Kidney (tissue), 14 donors: ENCODE data around the gene CLK3. TPM values are rescaled to one million over a fixed set of nuclear protein-coding genes. Genes with fewer than 3 reads are reported as not detected.

Source experiments
- DNase-seq, 5 donors: peaks; one replicate each; pipeline ENCODE4 v3.0.0-alpha.2; 2013 to 2020
- FAIRE-seq: peaks from 2 replicates; lab custom pipeline; 2012; peaks lifted over from hg19 to GRCh38; lab: Jason Lieb, UNC
- H3K27ac ChIP-seq, 2 donors: one replicate each; pipeline ENCODE4 v1.7.0; 2013; ENCODE audit warnings: low read depth in 2 of 2, low read length in 2 of 2, inconsistent platforms in 1 of 2
- H3K27me3 ChIP-seq: one replicate; pipeline ENCODE4 v1.7.1; 2013; ENCODE audit warnings: low read length, inconsistent platforms; ENCODE audit not compliant: control insufficient read depth, insufficient read depth
- H3K36me3 ChIP-seq, 3 donors: one replicate each; pipeline versions ENCODE4 v1.7.0 to v1.7.1; 2013; ENCODE audit warnings: low read length in 3 of 3, control low read depth in 1 of 3, inconsistent platforms in 1 of 3; ENCODE audit not compliant: insufficient read depth in 3 of 3, control insufficient read depth in 2 of 3
- H3K4me1 ChIP-seq, 3 donors: one replicate each; pipeline versions ENCODE4 v1.7.0 to v1.7.1; 2013; ENCODE audit warnings: low read length in 3 of 3, inconsistent platforms in 1 of 3, low read depth in 1 of 3; ENCODE audit not compliant: control insufficient read depth in 2 of 3, insufficient read depth in 2 of 3
- H3K4me3 ChIP-seq, 3 donors: one replicate each; pipeline versions ENCODE4 v1.7.0 to v1.8.1; 2013; ENCODE audit warnings: low read length in 3 of 3, control low read depth in 1 of 3, inconsistent platforms in 1 of 3
- H3K9ac ChIP-seq, 3 donors: one replicate each; pipeline versions ENCODE4 v1.7.0 to v1.7.1; 2013; ENCODE audit warnings: low read length in 3 of 3, control low read depth in 1 of 3, inconsistent platforms in 1 of 3
- H3K9me3 ChIP-seq, 3 donors: one replicate each; pipeline versions ENCODE4 v1.7.0 to v1.7.1; 2013; ENCODE audit warnings: low read length in 3 of 3, control low read depth in 1 of 3, inconsistent platforms in 1 of 3; ENCODE audit not compliant: control insufficient read depth in 2 of 3, insufficient read depth in 1 of 3
- intact Hi-C: fragments of 100-400 bp; cut with DNase I; formaldehyde crosslinking; loops from one replicate; pipeline ENCODE4 v1.11.1; 2022
- polyA plus RNA-seq: library from polyadenylated mRNA; stranded (reverse); fragments of 350-450 nt; fragmentation: Illumina TruSeq; extraction: RNeasy Lipid Tissue Mini Kit (QIAGEN cat#74804); gene quantifications from one replicate; pipeline ENCODE4 v1.2.3, GENCODE V29; 2014; ENCODE audit warnings: low read depth, low replicate concordance; ENCODE audit not compliant: insufficient read depth
- total RNA-seq: library from RNA; stranded (reverse); fragmentation: NEBNext Ultra II Directional; extraction: Animal tissue kit (Norgen Biotek cat#: 25700); gene quantifications from one replicate; pipeline ENCODE4 v1.2.1, GENCODE V29; 2021
- TF ChIP-seq, protein P1 (sequence below): IDR thresholded peaks from 3 replicates; pipeline ENCODE4 v1.5.1; 2012; ENCODE audit warnings: mild to moderate bottlenecking, moderate library complexity, borderline replicate concordance; ENCODE audit not compliant: insufficient read depth; ENCODE audit errors: extremely low read depth
- donor health status: control.
- donor health status: control.
- donor health status: control.
- donor health status: control.
- donor health status: control.
- donor health status: DM: yes; HTN: yes; CAD: no.
- donor health status: Normal renal cell carcinoma (clear cell type).

CLK3 gene
- total and polyA plus RNA-seq, 2 donors from 2014 or later = 54.1 to 66.3 TPM

DNA sequence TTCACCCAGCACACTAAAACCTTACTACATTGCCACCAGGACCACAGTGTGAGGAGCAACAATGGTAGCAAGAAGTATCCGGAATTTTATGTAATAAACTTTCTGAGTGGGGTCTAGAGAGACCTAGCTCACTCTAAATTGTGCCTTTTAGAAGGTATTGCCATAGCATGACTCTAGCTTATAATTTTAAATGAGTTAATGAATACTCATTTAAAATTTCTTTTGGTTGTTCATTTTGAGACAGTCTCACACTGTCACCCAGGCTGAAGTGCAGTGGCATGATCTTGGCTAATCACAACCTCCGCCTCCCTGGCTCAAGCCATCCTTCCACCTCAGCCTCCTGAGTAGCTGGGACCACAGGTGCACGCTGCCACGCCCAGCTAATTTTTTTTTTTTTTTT, 54.0 kb downstream of the CLK3 start:
- no peak overlapping the region for H3K9ac ChIP-seq
- H3K4me1 ChIP-seq = peaks cover 0 to 2% (median 0%) of the 10 kb centered on the region in 3 donors
- no peaks in the 10 kb centered on the region for H3K27me3 ChIP-seq
- TF ChIP-seq, protein P1, sequence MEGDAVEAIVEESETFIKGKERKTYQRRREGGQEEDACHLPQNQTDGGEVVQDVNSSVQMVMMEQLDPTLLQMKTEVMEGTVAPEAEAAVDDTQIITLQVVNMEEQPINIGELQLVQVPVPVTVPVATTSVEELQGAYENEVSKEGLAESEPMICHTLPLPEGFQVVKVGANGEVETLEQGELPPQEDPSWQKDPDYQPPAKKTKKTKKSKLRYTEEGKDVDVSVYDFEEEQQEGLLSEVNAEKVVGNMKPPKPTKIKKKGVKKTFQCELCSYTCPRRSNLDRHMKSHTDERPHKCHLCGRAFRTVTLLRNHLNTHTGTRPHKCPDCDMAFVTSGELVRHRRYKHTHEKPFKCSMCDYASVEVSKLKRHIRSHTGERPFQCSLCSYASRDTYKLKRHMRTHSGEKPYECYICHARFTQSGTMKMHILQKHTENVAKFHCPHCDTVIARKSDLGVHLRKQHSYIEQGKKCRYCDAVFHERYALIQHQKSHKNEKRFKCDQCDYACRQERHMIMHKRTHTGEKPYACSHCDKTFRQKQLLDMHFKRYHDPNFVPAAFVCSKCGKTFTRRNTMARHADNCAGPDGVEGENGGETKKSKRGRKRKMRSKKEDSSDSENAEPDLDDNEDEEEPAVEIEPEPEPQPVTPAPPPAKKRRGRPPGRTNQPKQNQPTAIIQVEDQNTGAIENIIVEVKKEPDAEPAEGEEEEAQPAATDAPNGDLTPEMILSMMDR = no peak
- intact Hi-C loops = no loop called here
- H3K27ac ChIP-seq = no peak overlapping the region
- FAIRE-seq = no peak
- no peaks in the 10 kb centered on the region for H3K9me3 ChIP-seq
- DNase-seq = no peak
- H3K36me3 ChIP-seq = peaks cover 2 to 11% (median 9%) of the 10 kb centered on the region in 3 donors
- H3K4me3 ChIP-seq = no peak overlapping the region

DNA sequence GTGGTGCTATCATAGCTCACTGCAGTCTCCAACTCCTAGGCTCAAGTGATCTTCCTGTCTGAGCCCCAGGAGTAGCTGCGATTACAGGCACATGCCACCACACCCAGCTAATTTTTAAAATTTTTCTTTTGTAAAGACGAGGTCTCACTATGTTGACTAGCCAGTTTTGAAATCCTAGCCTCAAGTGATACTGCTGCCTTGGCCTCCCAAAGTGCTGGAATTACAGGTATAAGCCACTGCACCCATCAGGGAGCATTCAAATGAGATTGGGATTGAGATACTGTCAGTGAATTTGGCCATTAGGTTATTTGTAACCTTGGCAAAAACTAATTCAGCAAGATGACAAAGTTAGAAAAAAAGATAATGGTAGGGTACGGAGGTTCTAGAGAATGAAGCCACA, 58.5 kb downstream of the CLK3 start:
- H3K9ac ChIP-seq = no peak overlapping the region
- H3K4me3 ChIP-seq = no peak overlapping the region
- H3K9me3 ChIP-seq = no peaks in the 10 kb centered on the region
- DNase-seq (no peak), FAIRE-seq (no peak)
- H3K36me3 ChIP-seq = peaks cover 2 to 9% (median 8%) of the 10 kb centered on the region in 3 donors
- H3K4me1 ChIP-seq = no peaks in the 10 kb centered on the region
- TF ChIP-seq, protein P1 = no peak
- no peaks in the 10 kb centered on the region for H3K27me3 ChIP-seq
- H3K27ac ChIP-seq = no peak overlapping the region
- intact Hi-C loops = no loop called here

DNA sequence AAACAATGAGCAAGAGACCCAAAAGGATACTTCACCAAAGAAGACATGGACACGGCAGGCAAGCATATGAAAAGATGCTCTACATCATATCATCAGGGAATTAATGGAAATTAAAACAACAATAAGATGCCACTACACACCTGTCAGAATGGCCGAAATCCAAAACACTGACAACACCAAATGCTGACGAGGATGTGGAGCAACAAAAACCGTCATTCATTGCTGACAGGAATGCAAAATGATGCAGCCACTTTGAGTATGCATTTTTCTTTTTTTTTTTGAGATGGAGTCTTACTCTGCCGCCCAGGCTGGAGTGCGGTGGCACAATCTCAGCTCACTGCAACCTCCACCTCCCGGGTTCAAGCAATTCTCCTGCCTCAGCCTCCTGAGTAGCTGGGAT, 61.2 kb downstream of the CLK3 start:
- FAIRE-seq (no peak), DNase-seq (no peak)
- intact Hi-C loops = no loop called here
- no peaks in the 10 kb centered on the region for H3K4me1 ChIP-seq
- no peak overlapping the region for H3K9ac ChIP-seq
- H3K4me3 ChIP-seq = no peak overlapping the region
- TF ChIP-seq, protein P1 = no peak
- peaks cover 0 to 3% (median 0%) of the 10 kb centered on the region in 3 donors for H3K36me3 ChIP-seq
- H3K27me3 ChIP-seq = no peaks in the 10 kb centered on the region
- H3K27ac ChIP-seq = no peak overlapping the region
- no peaks in the 10 kb centered on the region for H3K9me3 ChIP-seq

Other genes starting within 250 kb of the CLK3 start
- gene CYP11A1, start 248.2 kb upstream of the CLK3 start, total RNA-seq = 0.13 TPM
- 2.7 TPM for gene CYP11A1, start 248.2 kb upstream of the CLK3 start, polyA plus RNA-seq
- 3.6 TPM for gene SEMA7A, start 181.9 kb upstream of the CLK3 start, total RNA-seq
- 2.8 TPM for gene SEMA7A, start 181.9 kb upstream of the CLK3 start, polyA plus RNA-seq
- gene UBL7, start 154.7 kb upstream of the CLK3 start, total RNA-seq = 32.9 TPM
- gene UBL7, start 154.7 kb upstream of the CLK3 start, polyA plus RNA-seq = 75.8 TPM
- gene ARID3B, start 74.6 kb upstream of the CLK3 start, total RNA-seq = 6.2 TPM
- gene ARID3B, start 74.6 kb upstream of the CLK3 start, polyA plus RNA-seq = 2.3 TPM
- 27.7 TPM for gene EDC3, start 80.2 kb downstream of the CLK3 start, total RNA-seq
- gene EDC3, start 80.2 kb downstream of the CLK3 start, polyA plus RNA-seq = 11.5 TPM
- 0.13 TPM for gene CYP1A1, start 109.7 kb downstream of the CLK3 start, total RNA-seq
- gene CYP1A1, start 109.7 kb downstream of the CLK3 start, polyA plus RNA-seq = 0.26 TPM
- gene CYP1A2, start 133.0 kb downstream of the CLK3 start, total RNA-seq = not detected
- gene CYP1A2, start 133.0 kb downstream of the CLK3 start, polyA plus RNA-seq = not detected
- 58.8 TPM for gene CSK, start 166.2 kb downstream of the CLK3 start, total RNA-seq
- gene CSK, start 166.2 kb downstream of the CLK3 start, polyA plus RNA-seq = 18.9 TPM
- gene LMAN1L, start 197.0 kb downstream of the CLK3 start, total RNA-seq = not detected
- gene LMAN1L, start 197.0 kb downstream of the CLK3 start, polyA plus RNA-seq = not detected
- not detected for gene CPLX3, start 210.8 kb downstream of the CLK3 start, total RNA-seq
- gene CPLX3, start 210.8 kb downstream of the CLK3 start, polyA plus RNA-seq = not detected
- 36.1 TPM for gene ULK3, start 227.3 kb downstream of the CLK3 start, total RNA-seq
- gene ULK3, start 227.3 kb downstream of the CLK3 start, polyA plus RNA-seq = 34.5 TPM